ENCODE measurements around the gene ALK.

ALK gene

GRCh38 chr2:29317801-29318485 lies 603.4 kb downstream of the ALK start:
- DNase-seq (ENCODE audit: low read depth): no peak

DNA sequence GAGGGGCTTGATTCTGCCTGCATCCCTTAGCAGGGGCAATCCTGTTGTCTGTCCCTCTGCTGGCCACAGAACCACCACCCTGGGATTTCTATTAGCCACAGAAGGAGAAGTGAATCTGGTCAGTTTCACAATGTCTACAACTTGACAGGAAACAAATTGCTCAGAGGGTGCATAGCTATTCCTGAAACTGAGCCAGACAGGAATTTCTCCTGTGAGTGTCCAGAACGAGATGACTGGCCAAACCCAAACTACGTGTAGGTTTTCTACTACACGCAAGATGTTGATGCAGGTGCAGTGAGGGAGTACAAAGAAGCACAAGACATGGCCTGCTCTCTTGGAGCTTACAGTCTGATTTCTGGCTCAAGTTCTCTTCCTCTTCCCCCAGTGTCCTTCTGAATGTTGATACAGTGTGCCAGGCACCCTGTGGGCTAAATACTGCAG lies 604.3 kb downstream of the ALK start:
- no peak for DNase-seq (ENCODE audit: low read depth)

DNA sequence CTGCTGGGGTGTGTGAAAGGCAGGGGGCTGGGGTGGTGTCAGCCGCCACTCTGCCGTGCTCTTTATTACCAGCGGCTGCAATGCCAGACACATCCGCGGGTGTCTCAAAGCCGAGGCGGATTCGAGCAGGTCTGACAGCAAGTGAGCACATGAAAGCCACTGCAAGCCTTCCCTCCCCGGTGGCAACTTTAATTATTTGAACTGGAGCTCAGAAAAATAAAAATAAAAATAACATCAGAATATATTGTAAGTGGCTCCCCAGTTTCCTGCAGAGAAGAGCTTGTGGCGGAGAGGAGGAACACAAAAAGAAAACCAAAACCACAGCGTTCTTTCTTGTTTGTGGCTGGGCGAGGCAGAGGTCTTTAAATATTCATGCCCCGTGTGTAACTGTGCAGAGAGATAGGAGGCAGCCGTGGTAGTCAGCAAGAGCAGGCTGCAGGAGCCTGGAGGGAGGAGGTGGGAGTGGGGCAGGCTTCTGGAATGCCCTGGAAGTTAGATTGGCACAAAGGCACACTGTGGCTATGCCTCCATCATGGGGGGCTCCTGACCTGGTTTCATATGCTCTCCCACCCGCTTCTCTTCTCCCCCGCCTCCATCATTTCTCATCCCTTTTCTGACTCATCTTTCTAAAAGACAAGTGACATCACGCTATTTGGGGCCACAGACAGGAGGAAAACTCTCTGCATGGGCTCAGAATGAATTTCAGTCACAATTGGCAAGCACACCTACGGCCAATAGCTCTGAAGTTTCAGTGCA lies 606.4 kb downstream of the ALK start:
- peak; percentile 6 for DNase-seq (ENCODE audit: low read depth)

- DNase-seq (ENCODE audit: low read depth): no peak
These were observed 609.9 kb downstream of the ALK start for GRCh38 chr2:29311458-29311857.

GRCh38 chr2:29310650-29311348 lies 610.6 kb downstream of the ALK start:
- DNase-seq (ENCODE audit: low read depth): no peak

DNA sequence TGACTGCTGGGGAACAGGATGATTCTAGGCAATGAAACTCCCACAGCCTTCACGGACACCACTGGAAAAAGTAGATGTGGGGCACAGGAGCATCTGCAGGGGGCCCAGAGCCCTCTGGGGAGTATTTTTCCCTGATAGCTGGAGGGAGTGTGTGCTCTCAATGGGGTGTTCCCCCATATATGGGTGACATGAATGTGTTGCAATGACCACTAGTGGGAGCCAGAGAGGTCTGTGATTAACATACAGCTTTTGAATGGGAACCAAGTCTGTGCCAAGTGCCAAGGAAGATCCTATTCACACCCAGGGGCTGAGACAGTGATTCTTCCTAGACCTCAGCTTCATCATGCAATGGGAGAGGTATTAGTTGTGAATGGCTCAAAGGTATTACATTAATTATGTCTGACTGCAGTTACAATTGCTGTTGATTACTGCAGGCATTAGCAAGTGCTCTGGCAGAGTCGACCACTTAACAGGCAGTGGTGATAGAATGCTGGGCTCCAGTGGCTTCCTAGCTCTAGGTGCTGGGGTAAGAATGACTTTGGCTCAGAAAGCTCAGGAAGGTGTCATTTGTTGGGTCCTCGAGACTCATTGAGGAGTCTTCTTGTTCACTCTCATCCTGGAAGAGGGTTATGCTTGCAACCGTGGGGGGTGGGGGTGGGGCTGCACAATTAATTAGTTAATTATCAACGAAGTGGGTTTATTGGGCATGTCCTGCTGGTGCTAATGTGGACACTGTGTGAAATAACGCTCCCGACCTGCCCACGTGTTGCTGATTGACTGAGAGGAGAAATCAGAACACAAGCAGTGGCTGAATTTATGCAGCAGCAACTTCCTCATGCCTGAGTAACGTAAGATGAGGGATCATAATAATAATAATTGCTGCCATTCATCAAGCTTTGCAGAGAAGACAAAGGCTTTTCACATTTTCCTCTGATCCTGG lies 612.0 kb downstream of the ALK start:
- no peak for DNase-seq (ENCODE audit: low read depth)

DNA sequence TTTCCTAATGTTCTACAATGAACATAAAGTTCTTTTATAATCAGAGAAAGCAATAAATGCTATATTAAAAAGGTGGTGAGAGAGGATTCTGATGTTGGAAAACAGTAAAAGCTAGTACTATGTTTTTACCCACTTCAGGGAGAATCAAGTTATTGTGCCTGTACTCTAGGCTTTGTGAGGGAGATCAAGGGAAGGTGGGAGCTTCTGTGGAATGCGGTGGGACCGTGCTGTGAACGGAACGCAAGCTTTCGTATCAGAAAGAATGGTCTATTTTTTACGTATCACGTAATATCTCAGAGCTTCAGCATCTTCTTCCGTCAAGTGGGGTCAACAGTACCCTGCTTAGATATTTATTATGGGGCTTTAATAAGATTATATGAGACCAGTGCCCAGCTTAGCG lies 613.0 kb downstream of the ALK start:
- no peak for DNase-seq (ENCODE audit: low read depth)

DNA sequence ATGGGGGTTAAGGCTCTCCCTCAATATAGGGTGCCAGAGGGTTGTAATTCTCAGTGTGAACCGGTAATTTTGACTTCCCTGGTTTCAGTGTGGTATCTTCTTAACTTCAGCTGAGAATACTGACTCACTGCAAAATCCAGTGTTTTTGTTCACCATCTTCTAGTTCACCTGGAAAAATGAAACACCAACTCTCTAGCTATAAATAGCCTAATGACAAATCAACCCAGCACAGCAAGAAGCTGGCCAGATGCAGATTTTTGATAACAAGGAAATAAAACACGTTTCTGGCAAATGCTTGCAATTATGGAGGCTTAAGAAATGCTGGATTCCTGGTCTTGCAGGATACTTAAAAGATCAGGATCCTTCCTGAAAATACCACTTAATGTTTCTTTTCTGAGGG lies 613.9 kb downstream of the ALK start:
- DNase-seq (ENCODE audit: low read depth): no peak

DNA sequence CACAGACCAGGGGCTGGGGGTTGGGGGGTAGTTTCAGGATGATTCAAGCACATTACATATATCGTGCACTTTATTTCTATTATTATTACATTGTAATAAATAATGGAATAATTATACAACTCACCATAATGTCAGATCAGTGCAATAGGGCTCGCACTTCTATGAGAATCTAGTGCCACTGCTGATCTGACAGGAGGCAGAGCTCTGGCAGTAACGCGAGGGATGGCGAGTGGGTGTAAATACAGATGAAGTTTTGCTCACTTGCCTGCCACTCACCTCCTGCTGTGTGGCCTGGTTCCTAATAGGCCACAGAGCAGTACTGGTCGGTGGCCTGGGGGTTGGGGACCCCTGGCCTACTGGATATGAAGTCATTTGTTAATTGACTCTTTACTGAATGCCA lies 615.6 kb downstream of the ALK start:
- DNase-seq (ENCODE audit: low read depth): no peak

DNA sequence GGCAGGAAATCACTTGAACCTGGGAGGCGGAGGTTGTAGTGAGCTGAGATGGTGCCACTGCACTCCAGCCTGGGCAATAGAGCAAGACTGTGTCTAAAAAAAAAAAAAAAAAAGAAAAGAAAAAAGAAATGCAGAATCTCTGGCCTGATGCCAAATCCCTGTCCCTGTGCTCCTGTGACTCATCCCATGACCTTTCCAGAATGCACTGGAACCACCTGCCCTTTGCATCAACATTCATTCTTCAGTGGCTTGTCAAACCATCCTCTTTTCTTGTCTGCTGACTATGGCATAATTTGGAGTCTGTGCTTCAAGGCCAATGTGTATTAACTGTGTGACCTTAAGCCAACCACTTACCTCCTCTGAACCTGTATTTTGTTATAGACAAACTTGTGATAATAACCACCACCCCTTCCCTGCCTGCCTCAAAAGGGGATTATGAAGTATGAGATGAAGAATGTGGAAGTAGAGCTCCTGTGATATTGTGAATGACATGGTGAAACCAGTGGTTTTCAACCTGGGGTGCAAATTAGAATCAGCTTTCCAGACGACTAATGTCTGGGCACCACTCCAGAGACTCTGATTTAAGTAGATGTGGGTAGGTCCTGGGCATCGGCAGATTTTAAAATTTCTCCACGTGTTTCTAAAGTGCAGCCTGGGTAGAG lies 616.9 kb downstream of the ALK start:
- no peak for DNase-seq (ENCODE audit: low read depth)

- no peak for DNase-seq (ENCODE audit: low read depth)
These were observed 624.8 kb downstream of the ALK start for GRCh38 chr2:29296585-29296984.

GRCh38 chr2:29295845-29296244 lies 625.5 kb downstream of the ALK start:
- no peak for DNase-seq (ENCODE audit: low read depth)

DNA sequence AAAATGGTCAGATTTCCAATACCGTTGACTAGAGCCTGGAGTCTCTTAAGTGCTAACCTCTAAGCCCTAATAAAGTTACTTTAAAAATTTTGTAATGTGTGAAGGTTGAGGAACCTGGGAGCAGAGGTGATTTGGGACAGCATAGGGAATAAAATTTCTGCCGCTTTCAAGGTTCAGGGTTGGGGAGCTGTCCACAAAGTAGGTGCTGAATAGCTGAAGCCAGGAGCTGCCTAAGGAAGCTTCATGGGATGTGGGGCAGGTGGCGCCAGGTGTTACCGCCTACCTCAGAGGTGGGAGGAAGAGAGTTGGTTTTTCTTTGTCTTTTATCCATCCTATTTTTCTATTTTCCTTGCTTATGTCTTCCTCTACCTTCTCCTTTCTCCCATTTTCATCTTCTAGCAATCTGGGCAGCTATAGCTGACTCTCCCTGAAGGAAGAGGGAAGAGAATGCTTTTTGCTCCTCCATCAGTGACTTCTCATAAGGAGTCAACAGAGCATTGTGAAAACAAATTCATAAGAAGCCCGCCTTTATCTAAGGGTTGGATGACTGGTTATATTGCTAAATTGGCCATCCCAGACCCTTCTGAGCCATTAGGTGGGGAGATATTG lies 627.5 kb downstream of the ALK start:
- no peak for DNase-seq (ENCODE audit: low read depth)

DNA sequence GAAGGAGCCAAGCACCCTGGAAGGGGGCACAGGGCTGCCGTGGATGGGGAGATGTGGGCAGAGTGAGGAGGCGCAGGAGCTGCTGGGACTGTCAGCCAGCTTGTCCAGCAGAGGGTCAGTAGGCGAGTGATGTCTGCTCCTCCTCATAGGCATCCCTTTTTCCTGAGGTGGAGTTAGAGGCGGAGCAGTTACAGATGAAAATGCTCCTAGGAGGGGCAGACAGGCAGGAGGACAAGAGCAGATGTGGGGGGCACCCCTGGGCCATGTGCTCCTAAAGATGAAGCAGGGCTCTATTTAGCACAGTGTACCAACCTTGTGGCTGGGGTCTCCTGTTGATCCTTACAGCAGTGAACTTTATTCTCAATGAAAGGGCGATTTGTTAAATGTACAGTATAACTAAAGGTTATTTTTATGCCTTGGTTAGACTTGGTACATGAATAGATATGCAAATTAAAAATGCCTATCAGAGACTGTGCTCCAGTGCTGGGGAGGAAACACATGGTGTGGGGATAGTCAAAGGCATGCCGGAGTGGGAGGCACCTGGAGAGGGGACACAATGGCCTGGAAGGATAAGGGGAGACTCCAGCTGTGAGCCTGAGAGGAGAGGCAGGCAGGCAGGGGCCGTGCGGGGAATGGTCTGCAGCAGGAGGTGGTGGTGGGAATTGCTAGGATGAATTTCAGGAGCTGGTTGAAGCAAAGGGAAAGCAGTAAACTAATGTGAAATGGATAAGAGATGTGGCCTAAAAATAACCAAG lies 630.9 kb downstream of the ALK start:
- no peak for DNase-seq (ENCODE audit: low read depth)

DNA sequence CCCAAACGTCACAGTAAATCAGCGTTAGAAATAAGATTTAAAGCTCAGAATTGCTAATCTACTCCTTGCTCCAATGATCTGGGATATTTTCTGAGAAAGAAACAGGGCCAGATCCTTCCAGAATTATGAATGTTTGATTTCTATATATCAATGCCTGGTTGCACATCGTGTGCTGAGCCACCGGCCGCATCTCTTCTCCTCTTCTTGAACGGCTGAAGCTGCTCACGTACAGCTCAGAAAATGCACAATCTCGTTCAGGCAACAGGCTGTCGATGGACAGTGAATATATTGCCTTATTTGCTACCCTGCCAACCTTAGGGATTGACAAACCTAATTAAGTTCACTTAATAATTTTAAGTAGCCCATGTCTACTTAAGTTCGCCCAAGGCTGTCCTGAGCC lies 636.7 kb downstream of the ALK start:
- DNase-seq (ENCODE audit: low read depth): no peak

GRCh38 chr2:29281916-29282247 lies 639.5 kb downstream of the ALK start:
- no peak for DNase-seq (ENCODE audit: low read depth)

- DNase-seq (ENCODE audit: low read depth): no peak
These were observed 640.1 kb downstream of the ALK start for GRCh38 chr2:29281086-29281915.

- no peak for DNase-seq (ENCODE audit: low read depth)
These were observed 642.4 kb downstream of the ALK start for GRCh38 chr2:29278966-29279365.

GRCh38 chr2:29276151-29276550 lies 645.2 kb downstream of the ALK start:
- no peak for DNase-seq (ENCODE audit: low read depth)

GRCh38 chr2:29275186-29275585 lies 646.2 kb downstream of the ALK start:
- no peak for DNase-seq (ENCODE audit: low read depth)
